ENCODE measurements around the gene CCDC175.

CCDC175 gene

GRCh38 chr14:59463787-59464485 is 112.7 kb downstream of the CCDC175 start:
- H3K4me3 ChIP-seq (ENCODE audit: low read depth, low read length): peak overlapping the region; percentile 70
- peaks cover 37% of the 10 kb centered on the region for H3K27me3 ChIP-seq (ENCODE audit: control insufficient read depth, insufficient read depth, low read length)
- no peaks in the 10 kb centered on the region for H3K36me3 ChIP-seq (ENCODE audit: control insufficient read depth, insufficient read depth, low read length)
- no peaks in the 10 kb centered on the region for H3K4me1 ChIP-seq (ENCODE audit: control insufficient read depth, insufficient read depth, low read length)
- no peak overlapping the region for H3K9ac ChIP-seq (ENCODE audit: low read depth, low read length)
- H3K27ac ChIP-seq (ENCODE audit: low read depth, low read length): no peak overlapping the region
- no peaks in the 10 kb centered on the region for H3K9me3 ChIP-seq (ENCODE audit: control insufficient read depth, insufficient read depth, low read length)

DNA sequence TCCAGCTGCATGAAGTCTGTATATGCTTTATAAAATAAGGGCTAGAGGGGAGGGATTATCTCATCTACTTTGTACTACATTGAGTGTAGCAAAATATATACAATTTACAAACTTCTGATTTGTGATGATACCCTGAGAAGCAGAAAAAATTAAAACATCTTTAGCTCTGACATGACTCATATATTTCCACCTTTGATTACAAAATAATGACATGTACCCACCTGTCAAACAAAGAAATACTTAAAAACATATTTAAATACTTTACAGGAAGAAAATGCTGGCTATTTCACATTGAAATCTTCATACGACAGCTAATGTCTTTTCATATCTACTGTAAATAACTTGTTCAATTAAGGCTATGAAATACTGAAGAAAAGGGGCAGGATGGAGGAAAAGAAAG is 114.7 kb downstream of the CCDC175 start:
- Histone ChIP-seq H3K9me3 (ENCODE audit: control insufficient read depth, insufficient read depth, low read length) (no peaks in the 10 kb centered on the region), H3K4me3 (ENCODE audit: low read depth, low read length) (no peak overlapping the region), H3K27me3 (ENCODE audit: control insufficient read depth, insufficient read depth, low read length) (peaks cover 37% of the 10 kb centered on the region), H3K36me3 (ENCODE audit: control insufficient read depth, insufficient read depth, low read length) (no peaks in the 10 kb centered on the region), H3K4me1 (ENCODE audit: control insufficient read depth, insufficient read depth, low read length) (no peaks in the 10 kb centered on the region), H3K27ac (ENCODE audit: low read depth, low read length) (no peak overlapping the region), H3K9ac (ENCODE audit: low read depth, low read length) (no peak overlapping the region)

DNA sequence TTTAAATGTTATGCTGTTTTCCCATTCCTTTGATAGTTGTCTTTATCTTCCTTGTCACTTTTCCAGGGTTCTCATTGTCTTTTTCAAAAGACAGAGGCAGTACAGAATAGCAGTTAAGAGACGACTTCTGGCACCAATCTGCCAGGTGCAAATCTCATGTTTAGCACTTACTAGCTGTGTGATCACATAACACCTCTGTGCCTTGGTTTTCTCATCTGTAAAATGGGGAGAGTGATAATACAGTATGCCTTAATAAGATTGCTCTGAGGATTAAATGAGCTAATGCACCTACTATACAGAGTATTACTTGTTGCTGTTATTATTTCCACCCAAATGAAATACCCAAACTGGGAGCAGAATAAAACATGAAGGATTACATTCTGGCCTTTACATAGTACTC is 116.2 kb downstream of the CCDC175 start:
- no peaks in the 10 kb centered on the region for H3K36me3 ChIP-seq (ENCODE audit: control insufficient read depth, insufficient read depth, low read length)

GRCh38 chr14:59458486-59458885 is 118.1 kb downstream of the CCDC175 start:
- Histone ChIP-seq H3K9me3 (ENCODE audit: control insufficient read depth, insufficient read depth, low read length) (no peaks in the 10 kb centered on the region), H3K9ac (ENCODE audit: low read depth, low read length) (no peak overlapping the region), H3K4me3 (ENCODE audit: low read depth, low read length) (no peak overlapping the region), H3K4me1 (ENCODE audit: control insufficient read depth, insufficient read depth, low read length) (no peaks in the 10 kb centered on the region), H3K36me3 (ENCODE audit: control insufficient read depth, insufficient read depth, low read length) (no peaks in the 10 kb centered on the region), H3K27me3 (ENCODE audit: control insufficient read depth, insufficient read depth, low read length) (peaks cover 12% of the 10 kb centered on the region), H3K27ac (ENCODE audit: low read depth, low read length) (no peak overlapping the region)

More for the DNA sequence above, 116.2 kb downstream of the CCDC175 start:
- Histone ChIP-seq H3K4me3 (ENCODE audit: low read depth, low read length) (no peak overlapping the region), H3K9ac (ENCODE audit: low read depth, low read length) (no peak overlapping the region), H3K27me3 (ENCODE audit: control insufficient read depth, insufficient read depth, low read length) (peaks cover 30% of the 10 kb centered on the region), H3K9me3 (ENCODE audit: control insufficient read depth, insufficient read depth, low read length) (no peaks in the 10 kb centered on the region), H3K27ac (ENCODE audit: low read depth, low read length) (no peak overlapping the region), H3K4me1 (ENCODE audit: control insufficient read depth, insufficient read depth, low read length) (no peaks in the 10 kb centered on the region)

- Histone ChIP-seq H3K27ac (ENCODE audit: low read depth, low read length) (no peak overlapping the region), H3K27me3 (ENCODE audit: control insufficient read depth, insufficient read depth, low read length) (no peaks in the 10 kb centered on the region), H3K9ac (ENCODE audit: low read depth, low read length) (no peak overlapping the region), H3K4me1 (ENCODE audit: control insufficient read depth, insufficient read depth, low read length) (no peaks in the 10 kb centered on the region), H3K36me3 (ENCODE audit: control insufficient read depth, insufficient read depth, low read length) (no peaks in the 10 kb centered on the region), H3K4me3 (ENCODE audit: low read depth, low read length) (no peak overlapping the region), H3K9me3 (ENCODE audit: control insufficient read depth, insufficient read depth, low read length) (no peaks in the 10 kb centered on the region)
These were observed 121.2 kb downstream of the CCDC175 start for GRCh38 chr14:59455411-59455810.

Measured in HUES48 (cell line).